Sigmoid colon (tissue), 7 donors: Measurements from ENCODE around the gene ABHD5. TPM values are rescaled to one million over a fixed set of nuclear protein-coding genes. Genes with fewer than 3 reads are reported as not detected.

Experiments
- DNase-seq: peaks from one replicate; pipeline ENCODE4 v3.0.0-alpha.2; 2019
- H3K27ac ChIP-seq, 4 donors: fragments of 200-600 bp; sonication (generic); one replicate each; pipeline ENCODE4 v1.5.1; 2016 to 2019; ENCODE audit warnings: mild to moderate bottlenecking in 1 of 4
- H3K27me3 ChIP-seq, 3 donors: fragments of 200-600 bp; sonication (generic); one replicate each; pipeline ENCODE4 v1.5.1; 2019; ENCODE audit warnings: mild to moderate bottlenecking in 1 of 3
- H3K36me3 ChIP-seq, 4 donors: fragments of 200-600 bp; sonication (generic); one replicate each; pipeline ENCODE4 v1.5.1; 2016 to 2019
- H3K4me1 ChIP-seq, 4 donors: fragments of 200-600 bp; sonication (generic); one replicate each; pipeline ENCODE4 v1.5.1; 2017 to 2019
- H3K4me3 ChIP-seq, 4 donors: fragments of 200-600 bp; sonication (generic); one replicate each; pipeline ENCODE4 v1.5.1; 2017 to 2019; ENCODE audit warnings: mild to moderate bottlenecking in 2 of 4, moderate library complexity in 1 of 4
- H3K9me3 ChIP-seq, 4 donors: fragments of 200-600 bp in 3 of 4; sonication (generic) in 3 of 4; one replicate each; pipeline versions ENCODE4 v1.5.1 to v1.6.1; 2013 to 2019
- EP300 ChIP-seq, 4 donors: sonication (generic); formaldehyde crosslinking; IDR thresholded peaks; one replicate each; pipeline ENCODE4 v1.6.1; 2017; ENCODE audit warnings: antibody characterized with exemption in 4 of 4
- POLR2A ChIP-seq, 2 donors: fragments of 450-650 bp; IDR thresholded peaks; one replicate each; pipeline ENCODE4 v1.6.1; 2016; ENCODE audit warnings: antibody characterized with exemption in 2 of 2, mild to moderate bottlenecking in 2 of 2, moderate library complexity in 2 of 2
- POLR2AphosphoS5 ChIP-seq, 4 donors: sonication (generic); formaldehyde crosslinking; IDR thresholded peaks; one replicate each; pipeline ENCODE4 v1.6.1; 2017; ENCODE audit warnings: antibody characterized with exemption in 4 of 4
- WGBS, 2 donors: extraction: QIAGEN DNeasy Blood & Tissue Kit; methylation state at CpG; one replicate each; pipeline ENCODE4 v1.1.7; 2013; 5-methylcytosine and 5-hydroxymethylcytosine counted together
- intact Hi-C: fragments of 100-400 bp; cut with DNase I; formaldehyde crosslinking; loops from one replicate; pipeline ENCODE4 v1.15.1; 2023
- polyA plus RNA-seq, 3 donors: library from polyadenylated mRNA; stranded (reverse); fragments of 200-250 nt; gene quantifications; one replicate each; pipeline ENCODE4 v1.2.3, GENCODE V29; 2013
- total RNA-seq, 4 donors: library from RNA; depleted of rRNA; stranded (reverse); fragments of >200 nt; gene quantifications; one replicate each; pipeline ENCODE4 v1.1.0, GENCODE V29; 2016
- TF ChIP-seq, protein P1 (sequence below), 4 experiments: fragments of 450-650 bp in 3 of 4; fragments of 200-600 bp in 1 of 4; IDR thresholded peaks; one replicate each; pipeline ENCODE4 v1.5.1; 2016 to 2019; ENCODE audit warnings: antibody characterized with exemption in 4 of 4, mild to moderate bottlenecking in 3 of 4, moderate library complexity in 2 of 4
- donor health status: healthy with polysubstance abuse.
- donor health status: Bipolar disorder and iron deficiency.
- donor health status: healthy.

The ABHD5 gene
- total and polyA plus RNA-seq, 7 donors: 11.1 to 48.3 (median 22.2) TPM

DNA sequence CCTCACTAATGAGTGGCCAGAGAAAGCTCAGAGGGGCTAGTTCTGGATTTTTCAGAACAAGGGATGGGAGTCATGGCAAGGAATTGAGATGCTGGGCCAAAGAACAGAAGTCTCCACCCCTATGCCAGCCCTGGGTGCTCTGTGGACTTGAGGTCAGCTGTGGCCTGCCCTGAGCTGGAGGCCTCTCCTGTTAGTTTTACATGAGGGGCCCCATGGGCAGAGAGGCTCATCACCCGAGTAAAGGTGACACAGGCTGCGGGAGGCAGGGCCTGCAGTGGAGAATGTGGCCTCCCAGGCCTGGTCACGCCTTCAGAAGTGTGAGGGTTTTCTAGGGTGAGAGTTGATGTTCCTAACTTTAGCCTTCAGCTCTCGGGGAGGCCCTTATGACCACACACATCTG lies 44.9 kb downstream of the ABHD5 start:
- intact Hi-C loops: no loop called here
- H3K4me1 ChIP-seq: peaks cover 0 to 12% (median 3%) of the 10 kb centered on the region in 4 donors
- TF ChIP-seq, protein P1, sequence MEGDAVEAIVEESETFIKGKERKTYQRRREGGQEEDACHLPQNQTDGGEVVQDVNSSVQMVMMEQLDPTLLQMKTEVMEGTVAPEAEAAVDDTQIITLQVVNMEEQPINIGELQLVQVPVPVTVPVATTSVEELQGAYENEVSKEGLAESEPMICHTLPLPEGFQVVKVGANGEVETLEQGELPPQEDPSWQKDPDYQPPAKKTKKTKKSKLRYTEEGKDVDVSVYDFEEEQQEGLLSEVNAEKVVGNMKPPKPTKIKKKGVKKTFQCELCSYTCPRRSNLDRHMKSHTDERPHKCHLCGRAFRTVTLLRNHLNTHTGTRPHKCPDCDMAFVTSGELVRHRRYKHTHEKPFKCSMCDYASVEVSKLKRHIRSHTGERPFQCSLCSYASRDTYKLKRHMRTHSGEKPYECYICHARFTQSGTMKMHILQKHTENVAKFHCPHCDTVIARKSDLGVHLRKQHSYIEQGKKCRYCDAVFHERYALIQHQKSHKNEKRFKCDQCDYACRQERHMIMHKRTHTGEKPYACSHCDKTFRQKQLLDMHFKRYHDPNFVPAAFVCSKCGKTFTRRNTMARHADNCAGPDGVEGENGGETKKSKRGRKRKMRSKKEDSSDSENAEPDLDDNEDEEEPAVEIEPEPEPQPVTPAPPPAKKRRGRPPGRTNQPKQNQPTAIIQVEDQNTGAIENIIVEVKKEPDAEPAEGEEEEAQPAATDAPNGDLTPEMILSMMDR (IDR thresholded peaks at IDR 0.05): no peak
- no peak for TF ChIP-seq POLR2A (IDR thresholded peaks at IDR 0.05)
- no peak for TF ChIP-seq EP300 (IDR thresholded peaks at IDR 0.05)
- no peak for TF ChIP-seq POLR2AphosphoS5 (IDR thresholded peaks at IDR 0.05)
- H3K9me3 ChIP-seq: no peaks in the 10 kb centered on the region
- DNase-seq: no peak
- H3K4me3 ChIP-seq: no peak overlapping the region
- no peaks in the 10 kb centered on the region for H3K36me3 ChIP-seq
- no peaks in the 10 kb centered on the region for H3K27me3 ChIP-seq
- no peak overlapping the region for H3K27ac ChIP-seq
- 89 to 93% methylated on average over 4 of the region's 4 CpGs for WGBS, 2 donors

DNA sequence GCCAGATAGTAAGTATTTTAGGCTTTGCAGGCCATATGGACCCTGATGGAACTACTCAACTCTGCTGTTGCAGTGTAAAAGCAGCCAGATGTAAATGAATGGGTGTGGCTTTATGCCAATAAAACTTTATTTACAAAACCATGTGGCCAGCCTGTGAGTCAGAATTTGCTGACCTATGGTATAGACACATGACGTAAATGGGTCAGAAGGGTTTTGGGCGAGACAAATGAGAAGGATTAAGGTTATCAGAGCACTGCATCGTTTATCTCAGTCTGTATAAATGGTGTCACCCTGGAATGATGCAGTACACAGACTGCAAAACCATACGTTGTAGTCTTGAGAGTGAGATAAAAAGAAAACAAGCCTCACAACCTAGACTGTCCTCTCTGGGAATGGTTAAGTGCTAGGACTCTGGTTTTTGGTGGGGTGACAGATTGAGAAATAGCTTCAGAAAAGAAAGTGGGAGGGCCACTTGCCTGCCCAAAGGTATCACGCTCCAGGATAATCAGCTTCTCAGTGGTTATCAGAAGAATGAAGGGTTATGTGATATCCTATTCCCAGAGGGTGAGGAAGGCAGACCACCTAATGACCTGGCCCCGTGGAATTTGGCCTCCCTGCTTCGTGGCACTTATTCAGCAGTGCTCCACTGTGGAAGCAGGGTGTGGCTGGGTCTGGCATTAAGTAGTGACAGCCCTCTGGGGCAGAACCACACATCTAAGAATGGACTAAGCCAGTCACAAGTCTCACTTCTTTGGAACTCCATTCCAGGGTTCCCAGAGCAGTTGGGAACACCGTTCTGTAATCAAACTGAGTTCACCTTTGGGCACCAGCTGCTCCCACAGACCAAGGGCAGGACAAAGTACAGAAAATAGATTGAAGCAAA lies 46.1 kb downstream of the ABHD5 start:
- intact Hi-C loops: no loop called here
- peaks cover 0 to 12% (median 3%) of the 10 kb centered on the region in 4 donors for H3K4me1 ChIP-seq
- no peaks in the 10 kb centered on the region for H3K9me3 ChIP-seq
- no peak overlapping the region for H3K27ac ChIP-seq
- H3K36me3 ChIP-seq: no peaks in the 10 kb centered on the region
- no peak for TF ChIP-seq POLR2AphosphoS5 (IDR thresholded peaks at IDR 0.05)
- TF ChIP-seq, protein P1 (IDR thresholded peaks at IDR 0.05): no peak
- TF ChIP-seq POLR2A (IDR thresholded peaks at IDR 0.05): no peak
- TF ChIP-seq EP300 (IDR thresholded peaks at IDR 0.05): no peak
- 26 to 72% methylated on average over 8 of the region's 8 CpGs for WGBS, 2 donors
- H3K4me3 ChIP-seq: no peak overlapping the region
- DNase-seq: no peak
- H3K27me3 ChIP-seq: no peaks in the 10 kb centered on the region

DNA sequence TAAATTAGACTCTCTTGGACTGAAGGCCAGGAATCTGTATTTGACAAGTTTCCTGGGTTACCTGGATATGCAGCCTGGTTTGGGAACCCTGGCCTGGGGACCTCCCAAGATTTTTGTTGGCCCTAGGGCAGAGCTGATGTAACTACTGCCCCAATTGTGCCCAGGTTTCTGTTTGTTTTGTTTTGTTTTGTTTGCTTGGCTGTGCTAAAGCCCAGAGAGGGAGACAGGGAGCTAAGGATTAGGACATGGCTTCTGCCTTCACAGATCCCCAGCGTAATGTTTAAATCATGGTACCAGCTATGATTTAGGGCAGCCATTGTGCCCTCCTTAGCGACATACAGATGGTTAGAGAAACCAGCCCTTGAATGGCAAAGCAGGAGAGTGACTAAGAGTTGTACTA lies 47.6 kb downstream of the ABHD5 start:
- Histone ChIP-seq H3K27me3 (no peaks in the 10 kb centered on the region), H3K9me3 (no peaks in the 10 kb centered on the region), H3K4me1 (peaks cover 0 to 9% (median 3%) of the 10 kb centered on the region in 4 donors), H3K36me3 (no peaks in the 10 kb centered on the region), H3K27ac (no peak overlapping the region), H3K4me3 (no peak overlapping the region)
- TF ChIP-seq POLR2A (IDR thresholded peaks at IDR 0.05) (no peak), POLR2AphosphoS5 (IDR thresholded peaks at IDR 0.05) (no peak), EP300 (IDR thresholded peaks at IDR 0.05) (no peak)
- TF ChIP-seq, protein P1 (IDR thresholded peaks at IDR 0.05): no peak
- no peak for DNase-seq
- intact Hi-C loops: no loop called here
- 88 to 97% methylated on average over 2 of the region's 2 CpGs for WGBS, 2 donors

DNA sequence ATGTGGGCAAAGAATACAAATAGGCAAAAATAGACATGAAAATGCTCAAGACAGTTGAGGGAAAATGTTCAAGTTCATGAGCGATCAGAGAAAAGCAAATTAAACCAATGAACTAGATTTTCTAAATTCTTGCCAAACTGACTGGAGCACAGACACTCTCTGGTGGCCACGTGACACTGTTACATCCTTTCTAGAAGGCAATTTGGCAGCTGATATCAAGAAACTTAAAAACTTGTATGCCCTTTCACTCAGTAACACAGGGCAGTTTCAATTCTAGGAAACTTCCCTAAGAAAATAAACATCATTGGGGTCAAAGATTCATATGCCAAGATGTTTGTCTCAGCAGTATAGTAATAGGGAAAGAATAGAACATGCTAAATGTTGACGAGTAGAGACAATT lies 52.2 kb downstream of the ABHD5 start:
- Histone ChIP-seq H3K36me3 (no peaks in the 10 kb centered on the region), H3K27ac (no peak overlapping the region), H3K4me1 (no peaks in the 10 kb centered on the region), H3K4me3 (no peak overlapping the region), H3K27me3 (no peaks in the 10 kb centered on the region), H3K9me3 (no peaks in the 10 kb centered on the region)
- no peak for DNase-seq
- TF ChIP-seq EP300 (IDR thresholded peaks at IDR 0.05) (no peak), POLR2AphosphoS5 (IDR thresholded peaks at IDR 0.05) (no peak), POLR2A (IDR thresholded peaks at IDR 0.05) (no peak)
- TF ChIP-seq, protein P1 (IDR thresholded peaks at IDR 0.05): no peak
- 14 to 30% methylated on average over 3 of the region's 3 CpGs for WGBS, 2 donors
- intact Hi-C loops: no loop called here
